ENCODE data around the gene ERC2. TPM values are rescaled to one million over a fixed set of nuclear protein-coding genes. Genes with fewer than 3 reads are reported as not detected.
A peak's percentile ranks its signal among the peaks of the same experiment; 100 is the strongest.

The ERC2 gene
- total RNA-seq, 1 donor from 2014 or later, result 6.2 TPM

GRCh38 chr3:55795746-55796145 lies 672.5 kb downstream of the ERC2 start:
- peak; percentile 65 for DNase-seq (ENCODE audit: low read depth)

DNA sequence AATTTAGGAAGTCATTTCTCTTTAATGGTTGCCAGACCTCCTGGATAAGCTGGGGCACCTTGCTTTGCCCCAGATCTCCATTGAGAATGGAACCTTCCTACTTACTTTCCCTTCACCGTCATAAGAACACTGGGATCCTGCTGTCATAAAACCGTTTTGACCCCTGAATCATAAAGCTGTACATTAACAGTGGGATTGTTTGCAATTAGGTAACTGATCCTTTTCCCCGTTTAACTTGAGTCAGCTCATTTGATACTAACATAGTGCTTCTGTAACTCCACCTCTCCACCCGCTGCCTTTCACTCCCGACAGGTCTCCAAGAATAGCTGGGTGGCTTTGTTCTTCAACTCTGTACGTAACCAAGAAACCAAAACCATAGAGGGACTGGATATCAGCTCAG lies 673.0 kb downstream of the ERC2 start:
- DNase-seq (ENCODE audit: low read depth), result no peak

- no peak for DNase-seq (ENCODE audit: low read depth)
Measured at GRCh38 chr3:55792742-55793141, 675.5 kb downstream of the ERC2 start.

- no peak for DNase-seq (ENCODE audit: low read depth)
Measured at GRCh38 chr3:55792009-55792408, 676.3 kb downstream of the ERC2 start.

DNA sequence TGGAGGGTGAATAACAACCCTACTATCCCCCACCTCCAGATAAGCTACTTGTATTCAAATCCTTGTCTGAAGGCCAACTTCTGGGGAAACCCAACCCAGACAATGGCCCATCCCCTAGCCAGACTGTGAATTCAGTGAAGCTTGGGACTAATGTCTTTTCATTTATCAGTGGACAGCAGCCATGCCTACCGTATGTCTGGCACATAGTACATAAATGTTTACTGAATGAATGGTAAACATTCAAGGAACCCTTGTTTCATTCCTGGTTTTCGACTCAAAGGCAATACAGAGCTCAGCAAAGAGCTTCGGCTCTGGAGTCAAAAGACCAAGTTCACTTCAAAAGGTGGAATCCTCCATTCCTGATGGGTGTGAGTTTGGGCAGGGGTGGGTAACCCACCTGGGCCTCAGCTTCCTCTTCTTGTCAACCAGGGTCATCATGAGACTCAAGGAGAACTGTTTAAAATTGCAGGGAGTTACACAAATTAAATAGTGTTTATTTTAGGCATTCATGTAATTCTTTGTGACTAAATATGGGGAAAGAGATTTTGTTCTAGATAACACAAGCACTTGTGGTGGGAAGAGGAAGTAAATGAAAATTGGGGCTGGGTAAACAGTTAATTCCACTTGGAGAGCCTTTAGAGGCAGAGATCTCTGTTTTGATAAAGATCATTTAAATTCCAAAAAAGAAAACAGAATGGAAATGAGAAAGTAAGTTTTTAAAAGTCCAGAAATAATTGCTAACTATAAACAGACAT lies 677.5 kb downstream of the ERC2 start:
- peak; percentile 34 for DNase-seq (ENCODE audit: low read depth)

GRCh38 chr3:55789516-55789915 lies 678.8 kb downstream of the ERC2 start:
- DNase-seq (ENCODE audit: low read depth), result no peak

DNA sequence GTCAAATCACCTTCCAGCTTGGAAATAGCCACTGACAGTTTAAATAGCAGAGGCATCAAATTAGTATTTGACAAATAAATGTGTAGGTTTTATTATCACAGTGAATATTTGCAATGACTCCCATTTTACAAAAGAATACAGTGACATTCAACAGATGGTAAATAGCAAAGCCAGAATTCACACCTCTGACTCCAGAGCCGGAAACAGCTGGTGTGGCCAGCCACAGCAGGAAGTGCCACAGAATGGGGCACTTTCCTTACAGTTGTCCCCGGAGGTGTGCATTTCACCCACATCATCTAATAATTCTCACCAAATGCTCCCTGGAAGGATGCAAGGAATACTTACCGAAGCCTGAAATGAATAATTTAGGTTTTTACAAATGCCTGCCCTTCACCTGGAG lies 685.5 kb downstream of the ERC2 start:
- no peak for DNase-seq (ENCODE audit: low read depth)

DNA sequence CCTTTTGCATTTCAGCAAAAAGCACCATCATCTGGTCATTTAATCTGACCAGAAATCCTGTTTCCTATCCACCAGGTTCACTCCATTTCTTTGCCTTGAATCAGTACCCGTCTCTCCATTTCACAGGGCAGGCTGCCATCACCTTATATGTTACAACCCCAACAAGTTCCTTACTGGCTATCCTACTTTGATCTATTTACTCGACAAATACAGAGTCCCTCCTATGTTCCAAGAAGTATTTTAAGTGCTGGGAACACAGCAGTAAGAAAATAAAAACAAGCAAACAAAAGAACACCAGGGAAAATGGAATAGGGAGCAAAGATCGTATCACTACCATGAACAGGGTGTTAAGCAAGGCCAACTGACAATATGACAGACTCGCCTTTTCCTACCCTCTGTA lies 685.9 kb downstream of the ERC2 start:
- no peak for DNase-seq (ENCODE audit: low read depth)

DNA sequence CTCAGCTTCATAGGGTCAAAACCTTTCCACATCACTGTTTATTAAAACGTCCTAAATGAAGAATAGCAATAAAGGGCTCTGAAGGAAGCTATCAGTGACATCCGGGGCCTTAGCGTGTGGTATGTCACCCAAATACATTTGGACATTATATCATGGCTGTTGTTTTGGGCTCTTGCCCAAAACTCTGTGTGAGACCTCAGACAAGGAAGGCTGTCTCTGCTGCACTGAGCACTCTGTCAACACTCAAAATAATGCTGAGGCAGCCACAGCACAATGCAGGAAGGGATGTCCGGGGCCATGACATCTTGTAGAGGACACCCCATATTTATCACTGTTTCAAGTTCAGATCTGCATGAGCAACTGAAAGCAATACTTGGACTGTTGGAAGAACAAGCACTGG lies 687.4 kb downstream of the ERC2 start:
- DNase-seq (ENCODE audit: low read depth), result no peak

DNA sequence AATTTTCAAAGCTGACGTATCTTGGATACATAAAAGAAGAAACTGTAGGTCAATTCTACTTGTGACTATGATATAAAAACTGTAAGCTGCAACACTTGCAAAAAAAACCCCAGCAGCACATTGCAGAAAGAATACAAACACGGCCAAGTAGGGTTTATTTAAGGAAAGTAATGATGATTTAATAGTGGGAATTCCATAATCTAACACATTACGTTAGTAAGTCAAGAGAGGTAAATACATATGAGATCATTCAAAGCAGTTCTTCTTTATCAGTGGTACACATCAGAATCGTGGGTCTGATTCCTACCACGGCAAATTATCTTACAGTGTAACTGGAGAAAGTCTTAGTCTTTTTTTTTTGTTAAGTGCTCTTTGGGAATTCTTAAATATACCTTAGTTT lies 688.7 kb downstream of the ERC2 start:
- no peak for DNase-seq (ENCODE audit: low read depth)

DNA sequence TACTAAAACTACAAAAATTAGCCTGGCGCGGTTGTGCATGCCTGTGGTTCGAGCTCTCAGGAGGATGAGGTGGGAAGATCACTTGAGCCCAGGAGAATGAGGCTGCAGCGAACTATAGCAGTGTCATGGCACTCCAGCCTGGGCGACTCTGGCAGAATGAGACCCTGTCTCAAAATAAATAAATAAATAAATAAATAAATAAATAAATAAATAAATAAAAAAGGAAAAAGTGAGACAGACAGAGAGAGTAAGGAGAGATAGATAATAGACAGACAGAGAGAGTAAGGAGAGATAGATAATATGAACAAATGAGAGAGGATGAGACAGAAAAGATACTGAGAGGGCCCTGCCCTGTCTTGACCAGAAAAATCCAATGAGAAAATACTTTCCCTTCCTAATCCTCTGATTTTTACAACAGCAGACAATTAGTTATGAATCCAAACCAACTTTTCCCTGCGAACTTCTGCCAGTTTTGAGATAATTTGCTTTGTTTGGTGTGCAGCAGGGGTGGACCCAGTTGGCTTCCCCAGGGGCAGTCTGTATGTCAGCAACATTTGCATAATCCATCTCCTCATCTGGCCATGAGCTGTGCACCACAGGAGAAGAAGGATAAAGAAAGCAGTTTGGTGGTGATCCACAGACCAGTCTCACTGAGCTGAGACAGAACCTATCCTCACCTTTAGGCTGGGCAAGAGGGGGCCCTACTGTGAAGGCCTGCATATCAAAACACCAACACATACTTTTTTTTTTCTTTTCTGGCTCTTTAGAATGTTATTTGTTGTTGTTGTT lies 692.7 kb downstream of the ERC2 start:
- no peak for DNase-seq (ENCODE audit: low read depth)

GRCh38 chr3:55774856-55775255 lies 693.4 kb downstream of the ERC2 start:
- DNase-seq (ENCODE audit: low read depth), result no peak

DNA sequence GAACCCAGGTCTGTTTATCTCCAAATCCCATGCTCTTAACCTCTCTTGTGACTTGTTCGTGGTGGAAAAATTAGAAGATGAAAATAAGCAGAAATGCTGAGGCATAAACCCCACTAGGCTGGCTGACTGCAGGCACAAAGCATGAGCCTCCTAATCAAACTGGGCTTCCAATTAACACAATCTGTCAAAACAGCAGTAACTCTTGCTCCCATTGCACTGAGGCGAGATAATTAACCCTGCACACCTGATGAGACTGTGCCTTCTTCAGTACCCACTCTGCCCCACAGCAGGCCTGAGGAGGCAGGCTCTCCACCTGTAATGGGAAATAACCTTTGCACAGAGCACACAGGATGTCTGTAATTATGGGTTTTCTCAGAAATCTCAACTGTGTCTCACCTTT lies 696.8 kb downstream of the ERC2 start:
- no peak for DNase-seq (ENCODE audit: low read depth)

GRCh38 chr3:55770077-55770476 lies 698.2 kb downstream of the ERC2 start:
- no peak for DNase-seq (ENCODE audit: low read depth)

GRCh38 chr3:55766753-55767152 lies 701.5 kb downstream of the ERC2 start:
- no peak for DNase-seq (ENCODE audit: low read depth)

DNA sequence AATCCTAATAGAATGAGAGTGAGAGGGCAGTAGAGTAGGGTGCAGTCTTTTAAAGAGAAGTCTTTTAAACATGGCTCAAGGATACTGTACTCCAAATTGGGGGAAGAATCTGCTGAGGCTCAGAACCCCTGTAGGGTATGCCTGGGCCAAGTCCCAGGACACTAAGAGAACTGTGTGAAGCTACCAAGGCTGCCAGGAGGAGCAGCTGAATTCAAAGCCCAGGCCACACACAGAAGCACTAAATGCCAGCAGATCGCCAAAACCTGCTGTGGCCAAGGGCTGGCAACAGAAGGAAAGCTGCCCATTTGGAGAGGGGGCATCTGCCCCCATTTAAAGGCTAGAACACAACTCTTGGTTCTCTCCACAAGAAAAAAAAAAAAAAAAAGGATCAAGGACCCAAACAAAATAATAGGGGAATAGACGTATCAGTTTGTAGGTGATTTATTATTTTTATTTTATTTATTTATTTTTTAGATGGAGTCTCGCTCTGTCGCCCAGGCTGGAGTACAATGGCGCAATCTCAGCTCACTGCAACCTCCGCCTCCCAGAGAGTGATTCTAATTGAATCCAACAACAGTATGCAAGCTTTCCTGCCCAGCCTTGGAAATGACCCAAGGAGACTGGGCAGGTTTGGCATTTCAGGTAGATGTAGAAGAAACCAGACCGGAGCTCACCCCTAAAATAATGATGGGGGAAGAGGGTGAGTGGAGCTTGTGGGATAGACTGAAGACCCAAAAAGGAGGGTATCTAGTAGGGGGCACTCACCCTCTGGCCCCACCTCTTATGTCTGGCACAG lies 702.2 kb downstream of the ERC2 start:
- no peak for DNase-seq (ENCODE audit: low read depth)

GRCh38 chr3:55765398-55765797 lies 702.9 kb downstream of the ERC2 start:
- DNase-seq (ENCODE audit: low read depth), result no peak

DNA sequence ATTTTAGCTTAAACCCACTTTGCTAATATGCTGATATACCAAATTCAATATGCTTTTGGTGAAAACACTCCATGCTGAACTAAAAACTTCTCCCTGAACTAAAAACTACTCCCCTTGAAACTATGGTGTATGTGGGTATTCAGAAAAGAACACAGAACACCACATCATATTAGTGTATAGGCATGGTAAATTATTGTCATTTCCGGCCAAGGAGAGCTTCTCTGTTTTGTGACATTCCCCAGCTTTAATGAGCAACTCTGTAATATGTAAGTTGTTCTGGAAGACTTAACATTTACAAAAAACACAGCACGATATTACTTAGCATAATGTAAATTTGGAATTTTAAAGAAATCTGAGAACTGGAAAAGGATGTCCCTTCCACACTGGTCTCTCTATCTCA lies 711.3 kb downstream of the ERC2 start:
- no peak for DNase-seq (ENCODE audit: low read depth)

GRCh38 chr3:55755516-55756205 lies 712.6 kb downstream of the ERC2 start:
- DNase-seq (ENCODE audit: low read depth), result no peak

DNA sequence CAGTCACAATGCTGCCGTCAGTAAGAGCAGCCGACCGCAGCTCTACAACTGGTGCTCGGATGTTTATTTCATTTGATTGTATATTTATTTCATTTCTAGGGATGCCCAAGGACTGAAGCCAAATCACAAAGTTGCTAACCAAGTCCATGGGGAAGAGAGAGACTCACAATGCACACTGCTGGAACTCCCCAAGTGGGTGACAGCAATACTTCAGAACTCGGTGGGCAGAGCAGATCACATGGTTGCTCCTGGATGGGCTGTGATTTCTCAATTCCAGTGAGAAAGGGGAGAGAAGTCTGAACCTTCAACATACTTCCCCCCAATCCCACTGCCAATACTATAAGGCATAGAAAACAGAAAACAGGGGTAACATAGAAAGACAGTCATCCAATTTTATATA lies 715.4 kb downstream of the ERC2 start:
- DNase-seq (ENCODE audit: low read depth), result no peak

- DNase-seq (ENCODE audit: low read depth), result peak; percentile 7
Measured at GRCh38 chr3:55751730-55752129, 716.5 kb downstream of the ERC2 start.

DNA sequence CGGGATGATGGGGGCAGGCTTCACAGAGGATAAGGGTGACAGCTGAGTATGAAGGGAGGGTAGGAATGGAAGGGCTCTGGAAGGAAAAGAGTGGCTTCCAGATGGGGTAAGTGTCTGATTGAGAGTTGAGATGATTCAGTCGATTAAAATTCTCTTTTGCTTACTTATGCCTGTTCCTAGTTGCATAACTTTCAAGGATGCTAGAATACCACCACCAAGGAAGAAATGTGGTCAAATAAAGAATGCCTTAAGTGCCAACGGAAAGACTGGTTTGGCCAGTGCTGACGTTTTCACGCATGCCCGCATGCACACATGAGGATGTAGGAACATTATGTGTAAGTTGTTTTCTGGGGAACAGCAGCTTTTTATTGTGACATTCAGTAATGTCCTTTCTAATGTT lies 717.7 kb downstream of the ERC2 start:
- peak; percentile 98 for DNase-seq (ENCODE audit: low read depth)
